Measurements from ENCODE around the gene MS4A4E.

GRCh38 chr11:60282286-60282685 is 39.3 kb upstream of the MS4A4E start:
- TF ChIP-seq, protein P1, sequence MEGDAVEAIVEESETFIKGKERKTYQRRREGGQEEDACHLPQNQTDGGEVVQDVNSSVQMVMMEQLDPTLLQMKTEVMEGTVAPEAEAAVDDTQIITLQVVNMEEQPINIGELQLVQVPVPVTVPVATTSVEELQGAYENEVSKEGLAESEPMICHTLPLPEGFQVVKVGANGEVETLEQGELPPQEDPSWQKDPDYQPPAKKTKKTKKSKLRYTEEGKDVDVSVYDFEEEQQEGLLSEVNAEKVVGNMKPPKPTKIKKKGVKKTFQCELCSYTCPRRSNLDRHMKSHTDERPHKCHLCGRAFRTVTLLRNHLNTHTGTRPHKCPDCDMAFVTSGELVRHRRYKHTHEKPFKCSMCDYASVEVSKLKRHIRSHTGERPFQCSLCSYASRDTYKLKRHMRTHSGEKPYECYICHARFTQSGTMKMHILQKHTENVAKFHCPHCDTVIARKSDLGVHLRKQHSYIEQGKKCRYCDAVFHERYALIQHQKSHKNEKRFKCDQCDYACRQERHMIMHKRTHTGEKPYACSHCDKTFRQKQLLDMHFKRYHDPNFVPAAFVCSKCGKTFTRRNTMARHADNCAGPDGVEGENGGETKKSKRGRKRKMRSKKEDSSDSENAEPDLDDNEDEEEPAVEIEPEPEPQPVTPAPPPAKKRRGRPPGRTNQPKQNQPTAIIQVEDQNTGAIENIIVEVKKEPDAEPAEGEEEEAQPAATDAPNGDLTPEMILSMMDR (IDR thresholded peaks at IDR 0.05), result no peak
- no peak for TF ChIP-seq POLR2A (IDR thresholded peaks at IDR 0.05)

Measured in suprapubic skin (tissue), 3 donors.